SK-N-MC (cell line): Measurements from ENCODE around the gene IMPA2.

Experiments used
- DNase-seq: peaks from one replicate; pipeline ENCODE4 v3.0.0-alpha.2; 2011; ENCODE audit warnings: low read depth, low spot score
- H3K27ac ChIP-seq: fragments of 200-600 bp; sonication (generic); 2 replicates; pipeline ENCODE4 v1.5.1; 2016; ENCODE audit warnings: mixed run types
- H3K36me3 ChIP-seq: fragments of 200-600 bp; sonication (generic); 2 replicates; pipeline ENCODE4 v1.6.1; 2017; ENCODE audit warnings: antibody characterized with exemption, low read length, mixed read lengths; ENCODE audit not compliant: insufficient read depth
- H3K4me3 ChIP-seq: fragments of 200-600 bp; sonication (generic); 2 replicates; pipeline ENCODE4 v1.5.1; 2016
- H3K9ac ChIP-seq: fragments of 200-600 bp; sonication (generic); 2 replicates; pipeline ENCODE4 v1.8.0; 2017; ENCODE audit warnings: mixed run types, mixed read lengths; ENCODE audit not compliant: insufficient read length
- H3K9me3 ChIP-seq: fragments of 200-600 bp; sonication (generic); 2 replicates; pipeline ENCODE4 v1.6.1; 2017; ENCODE audit warnings: low read depth, mild to moderate bottlenecking, antibody characterized with exemption, low read length, moderate library complexity, mixed read lengths
- EZH2 ChIP-seq: fragments of 200-600 bp; sonication (generic); IDR thresholded peaks from one replicate; pipeline ENCODE4 v1.6.1; 2017; ENCODE audit warnings: antibody characterized with exemption
- FOXP2 ChIP-seq: optimal IDR thresholded peaks from 2 replicates; pipeline ENCODE3; 2011; ENCODE audit warnings: mild to moderate bottlenecking, moderate library complexity; ENCODE audit not compliant: insufficient read depth; ENCODE audit errors: extremely low read length, control extremely low read depth
- POLR2AphosphoS5 ChIP-seq: IDR thresholded peaks from 2 replicates; pipeline ENCODE4 v1.6.1; 2012; ENCODE audit warnings: mild to moderate bottlenecking, low read depth, low read length, borderline replicate concordance

The IMPA2 gene

GRCh38 chr18:12048827-12049175 lies 67.5 kb downstream of the IMPA2 start:
- Histone ChIP-seq H3K9ac (no peak overlapping the region), H3K4me3 (no peak overlapping the region), H3K27ac (peak overlapping the region; percentile 74; the same call in 1 of the 2 replicates), H3K9me3 (no peaks in the 10 kb centered on the region), H3K36me3 (no peaks in the 10 kb centered on the region)
- DNase-seq, result no peak
- no peak for TF ChIP-seq EZH2
- no peak for TF ChIP-seq POLR2AphosphoS5
- TF ChIP-seq FOXP2, result no peak

- no peaks in the 10 kb centered on the region for H3K36me3 ChIP-seq
- DNase-seq, result no peak
These were observed 68.9 kb downstream of the IMPA2 start for GRCh38 chr18:12049978-12050811.

GRCh38 chr18:12052866-12053265 lies 71.6 kb downstream of the IMPA2 start:
- Histone ChIP-seq H3K9me3 (peaks cover 5% of the 10 kb centered on the region; the same call in 1 of the 2 replicates), H3K9ac (peak overlapping the region; percentile 55), H3K4me3 (no peak overlapping the region), H3K36me3 (no peaks in the 10 kb centered on the region), H3K27ac (peak overlapping the region; percentile 97)
- no peak for DNase-seq
- no peak for TF ChIP-seq FOXP2
- TF ChIP-seq EZH2, result no peak
- no peak for TF ChIP-seq POLR2AphosphoS5

More at GRCh38 chr18:12049978-12050811, 68.9 kb downstream of the IMPA2 start:
- Histone ChIP-seq H3K4me3 (no peak overlapping the region), H3K9me3 (peaks cover 4% of the 10 kb centered on the region; the same call in 1 of the 2 replicates), H3K9ac (no peak overlapping the region), H3K27ac (peak overlapping the region; percentile 97)
- TF ChIP-seq EZH2 (no peak), POLR2AphosphoS5 (no peak), FOXP2 (no peak)

- no peaks in the 10 kb centered on the region for H3K36me3 ChIP-seq
- H3K4me3 ChIP-seq, result no peak overlapping the region
- peaks cover 5% of the 10 kb centered on the region; the same call in 1 of the 2 replicates for H3K9me3 ChIP-seq
- H3K9ac ChIP-seq, result no peak overlapping the region
- TF ChIP-seq POLR2AphosphoS5 (no peak), FOXP2 (no peak), EZH2 (no peak)
- DNase-seq, result no peak
- H3K27ac ChIP-seq, result peak overlapping the region; percentile 97
These were observed 72.0 kb downstream of the IMPA2 start for GRCh38 chr18:12053289-12053688.

- Histone ChIP-seq H3K27ac (no peak overlapping the region), H3K36me3 (no peaks in the 10 kb centered on the region), H3K9ac (no peak overlapping the region), H3K9me3 (peaks cover 5% of the 10 kb centered on the region; the same call in 1 of the 2 replicates), H3K4me3 (no peak overlapping the region)
- no peak for DNase-seq
- no peak for TF ChIP-seq FOXP2
- no peak for TF ChIP-seq POLR2AphosphoS5
- no peak for TF ChIP-seq EZH2
These were observed 75.0 kb downstream of the IMPA2 start for GRCh38 chr18:12056034-12056883.

GRCh38 chr18:12056884-12057402 lies 75.6 kb downstream of the IMPA2 start:
- H3K4me3 ChIP-seq, result no peak overlapping the region
- DNase-seq, result no peak
- H3K36me3 ChIP-seq, result no peaks in the 10 kb centered on the region
- H3K9me3 ChIP-seq, result peaks cover 5% of the 10 kb centered on the region; the same call in 1 of the 2 replicates
- TF ChIP-seq EZH2 (no peak), FOXP2 (no peak), POLR2AphosphoS5 (no peak)
- no peak overlapping the region for H3K27ac ChIP-seq
- H3K9ac ChIP-seq, result no peak overlapping the region

- peaks cover 5% of the 10 kb centered on the region; the same call in 1 of the 2 replicates for H3K9me3 ChIP-seq
These were observed 76.2 kb downstream of the IMPA2 start for GRCh38 chr18:12057419-12058039.

More at GRCh38 chr18:12057419-12058039, 76.2 kb downstream of the IMPA2 start:
- Histone ChIP-seq H3K27ac (no peak overlapping the region), H3K9ac (no peak overlapping the region), H3K36me3 (no peaks in the 10 kb centered on the region), H3K4me3 (no peak overlapping the region)
- TF ChIP-seq FOXP2 (no peak), EZH2 (no peak), POLR2AphosphoS5 (no peak)
- DNase-seq, result no peak
